Measurements from ENCODE around the gene TDRD9. TPM values are rescaled to one million over a fixed set of nuclear protein-coding genes. Genes with fewer than 3 reads are reported as not detected.
A peak's percentile ranks its signal among the peaks of the same experiment; 100 is the strongest.

TDRD9 gene
- total and polyA plus RNA-seq, 2 experiments from 2014 or later = 0.73 to 1.3 TPM

DNA sequence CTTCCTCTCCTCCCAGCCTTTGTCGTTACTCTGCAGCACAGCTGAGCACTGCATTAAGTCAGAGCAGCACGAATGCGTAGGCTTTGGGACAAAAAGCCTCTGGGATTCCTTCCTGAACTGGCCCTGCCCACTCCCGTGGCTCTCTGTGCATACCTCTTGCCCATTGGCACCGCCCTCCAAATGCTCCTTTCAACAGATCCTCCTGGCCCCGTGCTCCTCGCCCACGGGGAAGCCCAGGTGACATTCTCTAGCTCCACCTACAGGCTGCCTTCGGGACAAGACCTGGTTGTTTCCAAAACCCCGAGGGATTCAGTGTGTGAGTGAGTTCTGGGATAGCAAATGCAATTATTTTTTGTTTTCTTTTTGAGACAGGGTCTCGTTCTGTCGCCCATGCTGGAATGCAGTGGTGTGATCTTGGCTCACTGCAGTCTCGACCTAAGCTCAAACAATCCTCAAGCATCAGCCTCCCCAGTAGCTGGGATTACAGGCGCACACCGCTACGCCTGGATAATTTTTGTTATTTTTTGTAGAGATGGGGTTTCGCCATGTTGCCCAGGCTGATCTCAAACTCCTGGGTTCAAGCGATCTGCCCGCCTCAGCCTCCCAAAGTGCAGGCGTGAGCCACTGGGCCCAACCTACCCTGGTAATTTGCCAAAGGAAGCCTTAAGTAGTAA is 17.9 kb upstream of the TDRD9 start:
- H3K36me3 ChIP-seq (replicated peaks; ENCODE audit: insufficient read depth, low read depth) = peaks cover 3% of the 10 kb centered on the region
- H3K4me2 ChIP-seq = peak overlapping the region; percentile 66
- peak; percentile 94 for DNase-seq (ENCODE audit: low spot score)
- no peak overlapping the region for H3K4me3 ChIP-seq
- H3K9me3 ChIP-seq (ENCODE audit: low read depth) = no peaks in the 10 kb centered on the region
- no peaks in the 10 kb centered on the region for H3K9me2 ChIP-seq (replicated peaks; ENCODE audit: insufficient read depth)
- peak overlapping the region; percentile 50 for H2AFZ ChIP-seq
- peaks cover 3% of the 10 kb centered on the region for H3K79me2 ChIP-seq
- peak overlapping the region; percentile 38 for H3K27ac ChIP-seq
- H4K20me1 ChIP-seq (ENCODE audit: insufficient read depth, poor library complexity, severe bottlenecking) = no peaks in the 10 kb centered on the region
- no peaks in the 10 kb centered on the region for H3K27me3 ChIP-seq
- no peak for TF ChIP-seq EZH2phosphoT487 (IDR thresholded peaks at IDR 0.05; ENCODE audit: low read depth, severe bottlenecking, unreplicated experiment)
- TF ChIP-seq, protein P1, sequence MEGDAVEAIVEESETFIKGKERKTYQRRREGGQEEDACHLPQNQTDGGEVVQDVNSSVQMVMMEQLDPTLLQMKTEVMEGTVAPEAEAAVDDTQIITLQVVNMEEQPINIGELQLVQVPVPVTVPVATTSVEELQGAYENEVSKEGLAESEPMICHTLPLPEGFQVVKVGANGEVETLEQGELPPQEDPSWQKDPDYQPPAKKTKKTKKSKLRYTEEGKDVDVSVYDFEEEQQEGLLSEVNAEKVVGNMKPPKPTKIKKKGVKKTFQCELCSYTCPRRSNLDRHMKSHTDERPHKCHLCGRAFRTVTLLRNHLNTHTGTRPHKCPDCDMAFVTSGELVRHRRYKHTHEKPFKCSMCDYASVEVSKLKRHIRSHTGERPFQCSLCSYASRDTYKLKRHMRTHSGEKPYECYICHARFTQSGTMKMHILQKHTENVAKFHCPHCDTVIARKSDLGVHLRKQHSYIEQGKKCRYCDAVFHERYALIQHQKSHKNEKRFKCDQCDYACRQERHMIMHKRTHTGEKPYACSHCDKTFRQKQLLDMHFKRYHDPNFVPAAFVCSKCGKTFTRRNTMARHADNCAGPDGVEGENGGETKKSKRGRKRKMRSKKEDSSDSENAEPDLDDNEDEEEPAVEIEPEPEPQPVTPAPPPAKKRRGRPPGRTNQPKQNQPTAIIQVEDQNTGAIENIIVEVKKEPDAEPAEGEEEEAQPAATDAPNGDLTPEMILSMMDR (IDR thresholded peaks at IDR 0.05; ENCODE audit: poor library complexity) = peak; percentile 93
- WGBS (ENCODE audit: low lambda C conversion rate, missing lambda C conversion rate) = 32% methylated on average over 20 of the region's 20 CpGs
- peaks cover 3% of the 10 kb centered on the region for H3K4me1 ChIP-seq (ENCODE audit: insufficient read depth)

DNA sequence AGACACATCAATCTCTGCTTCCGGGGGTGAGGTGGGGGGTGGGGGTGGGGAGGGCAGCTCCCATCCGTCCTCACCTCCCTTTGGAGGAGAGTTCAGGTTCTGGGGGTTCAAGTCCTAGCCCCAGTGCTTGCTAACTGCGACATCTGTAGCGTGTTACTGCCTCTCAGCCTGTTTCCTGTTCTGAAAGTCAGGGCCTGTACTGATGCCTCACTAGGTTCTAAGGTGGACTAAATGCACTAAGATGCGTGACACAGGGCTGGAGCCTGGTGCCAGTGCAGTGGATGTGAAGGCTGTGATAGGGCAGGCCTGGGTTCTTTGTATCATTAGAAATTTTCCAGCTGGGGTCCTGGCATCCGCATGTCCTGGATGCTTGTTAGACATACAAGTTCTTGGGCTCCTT is 17.3 kb upstream of the TDRD9 start:
- H3K9me3 ChIP-seq (ENCODE audit: low read depth) = no peaks in the 10 kb centered on the region
- no peak overlapping the region for H2AFZ ChIP-seq
- H3K4me1 ChIP-seq (ENCODE audit: insufficient read depth) = peaks cover 3% of the 10 kb centered on the region
- no peak for DNase-seq (ENCODE audit: low spot score)
- no peak overlapping the region for H3K27ac ChIP-seq
- H3K27me3 ChIP-seq = no peaks in the 10 kb centered on the region
- H3K9me2 ChIP-seq (replicated peaks; ENCODE audit: insufficient read depth) = no peaks in the 10 kb centered on the region
- H3K36me3 ChIP-seq (replicated peaks; ENCODE audit: insufficient read depth, low read depth) = peaks cover 3% of the 10 kb centered on the region
- TF ChIP-seq EZH2phosphoT487 (IDR thresholded peaks at IDR 0.05; ENCODE audit: low read depth, severe bottlenecking, unreplicated experiment) = no peak
- TF ChIP-seq, protein P1 (IDR thresholded peaks at IDR 0.05; ENCODE audit: poor library complexity) = no peak
- no peak for TF ChIP-seq EZH2 (IDR thresholded peaks at IDR 0.05; ENCODE audit: borderline replicate concordance)
- peaks cover 3% of the 10 kb centered on the region for H4K20me1 ChIP-seq (ENCODE audit: insufficient read depth, poor library complexity, severe bottlenecking)
- 95% methylated on average over 4 of the region's 6 CpGs for WGBS (ENCODE audit: low lambda C conversion rate, missing lambda C conversion rate)
- H3K79me2 ChIP-seq = peaks cover 7% of the 10 kb centered on the region
- H3K4me3 ChIP-seq = no peak overlapping the region
- H3K4me2 ChIP-seq = no peak overlapping the region

- Histone ChIP-seq H3K79me2 (peaks cover 51% of the 10 kb centered on the region), H3K36me3 (replicated peaks; ENCODE audit: insufficient read depth, low read depth) (peaks cover 3% of the 10 kb centered on the region), H3K4me2 (no peak overlapping the region), H3K4me1 (ENCODE audit: insufficient read depth) (no peaks in the 10 kb centered on the region), H3K27ac (no peak overlapping the region), H3K27me3 (no peaks in the 10 kb centered on the region), H3K9me3 (ENCODE audit: low read depth) (no peaks in the 10 kb centered on the region), H3K9me2 (replicated peaks; ENCODE audit: insufficient read depth) (no peaks in the 10 kb centered on the region), H2AFZ (no peak overlapping the region), H4K20me1 (ENCODE audit: insufficient read depth, poor library complexity, severe bottlenecking) (peaks cover 32% of the 10 kb centered on the region), H3K4me3 (no peak overlapping the region)
- 93% methylated on average over 6 of the region's 6 CpGs for WGBS (ENCODE audit: low lambda C conversion rate, missing lambda C conversion rate)
- TF ChIP-seq, protein P1 (IDR thresholded peaks at IDR 0.05; ENCODE audit: poor library complexity) = no peak
- no peak for DNase-seq (ENCODE audit: low spot score)
Measured at GRCh38 chr14:103915616-103916015, 12.6 kb upstream of the TDRD9 start.

All from hepatocyte (in vitro differentiated cells).